Activated B cell treated with CpG ODN at 0.5 μM for 24 hours (primary cell): ENCODE measurements around the gene PRDM16. TPM values are rescaled to one million over a fixed set of nuclear protein-coding genes. Genes with fewer than 3 reads are reported as not detected.

Experiments used
- ATAC-seq: fragments of 200-7000 bp; cut with Tn5 transposase; one replicate; pipeline ENCODE4 v1.10.0; 2021; ENCODE audit warnings: low read depth, mild to moderate bottlenecking, moderate library complexity
- CTCF ChIA-PET: fragments of 350-600 bp; sonication (Branson Sonifier 250); formaldehyde crosslinking; loops from one replicate; lab custom pipeline; 2021; ENCODE audit warnings: antibody characterized with exemption; lab: Charles Lee
- POLR2A ChIA-PET: fragments of 350-600 bp; sonication (Branson Sonifier 250); formaldehyde crosslinking; loops from one replicate; lab custom pipeline; 2021; ENCODE audit warnings: antibody characterized with exemption; lab: Charles Lee
- DNase-seq: peaks from one replicate; pipeline ENCODE4 v3.0.0; 2022
- H3K27ac Mint-ChIP-seq: one replicate; pipeline ENCODE4 v1.8.0; 2020; ENCODE audit warnings: mixed read lengths
- H3K27me3 Mint-ChIP-seq: one replicate; pipeline ENCODE4 v1.8.0; 2021; ENCODE audit warnings: mixed read lengths
- H3K36me3 Mint-ChIP-seq: one replicate; pipeline ENCODE4 v1.8.0; 2021; ENCODE audit warnings: low read depth, mixed read lengths
- H3K4me1 Mint-ChIP-seq: one replicate; pipeline ENCODE4 v1.8.0; 2021; ENCODE audit warnings: mixed read lengths
- H3K4me3 Mint-ChIP-seq: one replicate; pipeline ENCODE4 v1.8.0; 2020; ENCODE audit warnings: mild to moderate bottlenecking, mixed read lengths
- H3K9me3 Mint-ChIP-seq: one replicate; pipeline ENCODE4 v1.8.0; 2020; ENCODE audit warnings: mixed read lengths
- CTCF ChIP-seq: fragments of 200-600 bp; IDR thresholded peaks from one replicate; pipeline ENCODE4 v1.8.0; 2022; ENCODE audit warnings: antibody characterized with exemption, mild to moderate bottlenecking
- intact Hi-C: fragments of 100-400 bp; cut with micrococcal nuclease; formaldehyde crosslinking; loops from one replicate; pipeline ENCODE4 v1.15.1; 2024
- total RNA-seq: library from RNA; stranded (reverse); gene quantifications from 2 replicates; pipeline ENCODE4 v1.2.3, GENCODE V29; 2022

PRDM16 gene
- total RNA-seq, 1 donor from 2014 or later: not detected

- no peak overlapping the region for H3K27ac Mint-ChIP-seq
- ChIA-PET POLR2A (no interaction called here), CTCF (no interaction called here)
- no peaks in the 10 kb centered on the region for H3K9me3 Mint-ChIP-seq
- no peak for ATAC-seq
- TF ChIP-seq CTCF: no peak
- peaks cover 4% of the 10 kb centered on the region for H3K4me1 Mint-ChIP-seq
- H3K27me3 Mint-ChIP-seq: peaks cover 16% of the 10 kb centered on the region
- no peaks in the 10 kb centered on the region for H3K36me3 Mint-ChIP-seq
- H3K4me3 Mint-ChIP-seq: no peak overlapping the region
- DNase-seq: no peak
- intact Hi-C loops: no loop called here
These were observed 2.7 kb upstream of the PRDM16 start for GRCh38 chr1:3066250-3066711.

GRCh38 chr1:3066826-3067225, 2.2 kb upstream of the PRDM16 start:
- ChIA-PET POLR2A (no interaction called here), CTCF (no interaction called here)
- Mint-ChIP-seq H3K27ac (no peak overlapping the region), H3K36me3 (no peaks in the 10 kb centered on the region), H3K4me1 (peaks cover 4% of the 10 kb centered on the region), H3K27me3 (peaks cover 16% of the 10 kb centered on the region), H3K9me3 (no peaks in the 10 kb centered on the region), H3K4me3 (no peak overlapping the region)
- intact Hi-C loops: no loop called here
- DNase-seq: no peak
- no peak for ATAC-seq
- TF ChIP-seq CTCF: no peak

GRCh38 chr1:3067301-3067670, 1.7 kb upstream of the PRDM16 start:
- Mint-ChIP-seq H3K36me3 (no peaks in the 10 kb centered on the region), H3K4me3 (no peak overlapping the region), H3K9me3 (no peaks in the 10 kb centered on the region), H3K27ac (no peak overlapping the region), H3K27me3 (peaks cover 21% of the 10 kb centered on the region), H3K4me1 (peaks cover 4% of the 10 kb centered on the region)
- ATAC-seq: no peak
- TF ChIP-seq CTCF: no peak
- POLR2A ChIA-PET: no interaction called here
- no peak for DNase-seq
- intact Hi-C loops: no loop called here
- CTCF ChIA-PET: no interaction called here

- Mint-ChIP-seq H3K36me3 (no peaks in the 10 kb centered on the region), H3K27me3 (peaks cover 22% of the 10 kb centered on the region), H3K9me3 (no peaks in the 10 kb centered on the region), H3K27ac (no peak overlapping the region), H3K4me3 (peak overlapping the region; percentile 38), H3K4me1 (peaks cover 4% of the 10 kb centered on the region)
- intact Hi-C loops: no loop called here
- no peak for TF ChIP-seq CTCF
- no peak for DNase-seq
- CTCF ChIA-PET: no interaction called here
- POLR2A ChIA-PET: no interaction called here
- ATAC-seq: no peak
These were observed 1.1 kb upstream of the PRDM16 start for GRCh38 chr1:3067671-3068563.

GRCh38 chr1:3069491-3070308, 697 bp downstream of the PRDM16 start:
- CTCF ChIA-PET: no interaction called here
- H3K4me3 Mint-ChIP-seq: peak overlapping the region; percentile 64
- POLR2A ChIA-PET: no interaction called here
- ATAC-seq: no peak
- H3K27ac Mint-ChIP-seq: no peak overlapping the region
- H3K27me3 Mint-ChIP-seq: peaks cover 25% of the 10 kb centered on the region
- H3K4me1 Mint-ChIP-seq: peaks cover 4% of the 10 kb centered on the region
- no peaks in the 10 kb centered on the region for H3K9me3 Mint-ChIP-seq
- no peaks in the 10 kb centered on the region for H3K36me3 Mint-ChIP-seq
- no peak for TF ChIP-seq CTCF
- intact Hi-C loops: no loop called here
- no peak for DNase-seq
